Fibroblast of lung (primary cell): ENCODE data around the gene SMAGP. TPM values are rescaled to one million over a fixed set of nuclear protein-coding genes. Genes with fewer than 3 reads are reported as not detected.

Experiments used
- DNase-seq, 2 donors: peaks; one replicate each; pipeline versions ENCODE4 v3.0.0 to v3.0.0-alpha.2; 2010; ENCODE audit warnings: low read depth in 2 of 2
- H2AFZ ChIP-seq: 2 replicates; pipeline ENCODE4 v1.5.1; 2012; ENCODE audit warnings: low read length, control low read depth, inconsistent platforms
- H3K27ac ChIP-seq: 2 replicates; pipeline ENCODE4 v1.5.1; 2011; ENCODE audit warnings: low read length, control low read depth; ENCODE audit not compliant: insufficient read depth
- H3K27me3 ChIP-seq: 2 replicates; pipeline ENCODE4 v1.5.1; 2011; ENCODE audit warnings: mild to moderate bottlenecking, low read length; ENCODE audit not compliant: control insufficient read depth, insufficient read depth
- H3K36me3 ChIP-seq: 2 replicates; pipeline ENCODE4 v1.5.1; 2011; ENCODE audit warnings: low read length; ENCODE audit not compliant: control insufficient read depth, insufficient read depth
- H3K4me1 ChIP-seq: 2 replicates; pipeline ENCODE4 v1.5.1; 2011; ENCODE audit warnings: low read length; ENCODE audit not compliant: control insufficient read depth, insufficient read depth; ENCODE audit errors: extremely low read depth
- H3K4me2 ChIP-seq: 2 replicates; pipeline ENCODE4 v1.5.1; 2011; ENCODE audit warnings: low read length, control low read depth; ENCODE audit not compliant: insufficient read depth; ENCODE audit errors: extremely low read depth
- H3K4me3 ChIP-seq, 4 experiments: fragments of 200-600 bp in 1 of 4; sonication (generic) in 1 of 4; replicated peaks in 1 of 4; 2 replicates each; pipeline ENCODE4 v1.5.1; 2011 to 2016; ENCODE audit warnings: low read length in 4 of 4, low read depth in 3 of 4, mild to moderate bottlenecking in 3 of 4, control low read depth in 2 of 4, inconsistent platforms in 1 of 4, mixed read lengths in 1 of 4; ENCODE audit not compliant: insufficient read depth in 1 of 4; ENCODE audit errors: control extremely low read depth in 1 of 4
- H3K79me2 ChIP-seq: 2 replicates; pipeline ENCODE4 v1.5.1; 2012; ENCODE audit warnings: mild to moderate bottlenecking, low read length, inconsistent platforms; ENCODE audit not compliant: control insufficient read depth, insufficient read depth
- H3K9ac ChIP-seq: 2 replicates; pipeline ENCODE4 v1.5.1; 2011; ENCODE audit warnings: mild to moderate bottlenecking, low read length, control low read depth; ENCODE audit not compliant: insufficient read depth
- H3K9me3 ChIP-seq: 2 replicates; pipeline ENCODE4 v1.5.1; 2012; ENCODE audit warnings: low read depth, low read length; ENCODE audit not compliant: control insufficient read depth, insufficient read depth
- H4K20me1 ChIP-seq: 2 replicates; pipeline ENCODE4 v1.5.1; 2011; ENCODE audit warnings: low read length; ENCODE audit not compliant: control insufficient read depth, insufficient read depth; ENCODE audit errors: extremely low read depth
- CTCF ChIP-seq, 2 donors: IDR thresholded peaks in 1 of 2; conservative IDR thresholded peaks in 1 of 2; 1 replicate in 1 of 2; 2 replicates in 1 of 2; pipeline ENCODE4 v1.5.1; 2011 to 2012; ENCODE audit warnings: low read length in 2 of 2, control low read depth in 1 of 2, inconsistent platforms in 1 of 2, low read depth in 1 of 2, mild to moderate bottlenecking in 1 of 2
- EZH2 ChIP-seq: IDR thresholded peaks from 2 replicates; pipeline ENCODE4 v1.5.1; 2012; ENCODE audit warnings: low read length, control low read depth, mild to moderate bottlenecking; ENCODE audit errors: missing control alignments
- polyA plus RNA-seq, 2 donors: library from polyadenylated mRNA; depleted of rRNA in 1 of 2; stranded (reverse) in 1 of 2; unstranded in 1 of 2; fragments of >200 nt; gene quantifications; 2 replicates each; pipeline ENCODE4 v1.2.1, GENCODE V29; 2011 to 2012; ENCODE audit warnings: missing spikeins in 1 of 2
- total RNA-seq: library from RNA; depleted of rRNA; stranded (reverse); fragments of >200 nt; gene quantifications from 2 replicates; pipeline ENCODE4 v1.2.1, GENCODE V29; 2014

The SMAGP gene
- total and polyA plus RNA-seq, 2 donors (not counting 1 experiment from before 2014, with no cell fraction given): 11.6 to 20.5 TPM

- DNase-seq: peak in 1 of 2 donors; percentile 19
- Histone ChIP-seq H3K4me3 (no peak overlapping the region), H3K27me3 (no peaks in the 10 kb centered on the region), H3K4me2 (no peak overlapping the region), H3K36me3 (no peaks in the 10 kb centered on the region), H3K9me3 (no peaks in the 10 kb centered on the region), H3K27ac (no peak overlapping the region), H3K4me1 (no peaks in the 10 kb centered on the region), H4K20me1 (no peaks in the 10 kb centered on the region), H2AFZ (no peak overlapping the region), H3K9ac (no peak overlapping the region), H3K79me2 (no peaks in the 10 kb centered on the region)
- no peak for TF ChIP-seq CTCF (conservative IDR thresholded peaks at IDR 0.05 in 1 of 2, IDR thresholded peaks at IDR 0.05 in 1 of 2; ENCODE audit: low read depth in 1 of 2, low read length in 2 of 2)
- TF ChIP-seq EZH2: no peak
Measured at GRCh38 chr12:51254536-51254935, 15.7 kb downstream of the SMAGP start.

- Histone ChIP-seq H3K79me2 (no peaks in the 10 kb centered on the region), H3K4me3 (no peak overlapping the region), H3K27me3 (no peaks in the 10 kb centered on the region), H4K20me1 (no peaks in the 10 kb centered on the region), H2AFZ (no peak overlapping the region), H3K4me1 (no peaks in the 10 kb centered on the region), H3K27ac (no peak overlapping the region), H3K36me3 (no peaks in the 10 kb centered on the region), H3K9me3 (no peaks in the 10 kb centered on the region), H3K4me2 (no peak overlapping the region), H3K9ac (no peak overlapping the region)
- TF ChIP-seq CTCF (conservative IDR thresholded peaks at IDR 0.05 in 1 of 2, IDR thresholded peaks at IDR 0.05 in 1 of 2; ENCODE audit: low read depth in 1 of 2, low read length in 2 of 2) (no peak), EZH2 (no peak)
- DNase-seq: no peak
Measured at GRCh38 chr12:51253276-51253675, 16.9 kb downstream of the SMAGP start.

GRCh38 chr12:51247523-51248206 lies 22.6 kb downstream of the SMAGP start:
- no peaks in the 10 kb centered on the region for H3K9me3 ChIP-seq
- peaks cover 2% of the 10 kb centered on the region for H3K79me2 ChIP-seq
- TF ChIP-seq EZH2 (no peak), CTCF (conservative IDR thresholded peaks at IDR 0.05 in 1 of 2, IDR thresholded peaks at IDR 0.05 in 1 of 2; ENCODE audit: low read depth in 1 of 2, low read length in 2 of 2) (no peak)
- H3K36me3 ChIP-seq: peaks cover 8% of the 10 kb centered on the region
- H2AFZ ChIP-seq: no peak overlapping the region
- no peak overlapping the region for H3K9ac ChIP-seq
- no peak for DNase-seq
- H3K4me3 ChIP-seq: no peak overlapping the region
- H3K4me1 ChIP-seq: peaks cover 2% of the 10 kb centered on the region
- H3K4me2 ChIP-seq: no peak overlapping the region
- H3K27me3 ChIP-seq: no peaks in the 10 kb centered on the region
- H4K20me1 ChIP-seq: no peaks in the 10 kb centered on the region
- no peak overlapping the region for H3K27ac ChIP-seq
